H1 (cell line): ENCODE data around the gene PAQR8. TPM values are rescaled to one million over a fixed set of nuclear protein-coding genes. Genes with fewer than 3 reads are reported as not detected.

Experiments
- CTCF ChIA-PET: fragments of 300-600 bp; sonication (Branson Sonifier 250); formaldehyde crosslinking; loops from one replicate; lab custom pipeline; 2021; ENCODE audit not compliant: partially characterized antibody; lab: Charles Lee
- POLR2A ChIA-PET: fragments of 300-600 bp; sonication (Branson Sonifier 250); formaldehyde crosslinking; loops from one replicate; lab custom pipeline; 2021; ENCODE audit warnings: inconsistent platforms; ENCODE audit not compliant: partially characterized antibody; lab: Charles Lee
- DNase-seq, 2 experiments: peaks; one replicate each; pipeline versions ENCODE4 v3.0.0 to v3.0.0-alpha.2; 2010 to 2022; ENCODE audit warnings: low spot score in 2 of 2, low read depth in 1 of 2, mixed read lengths in 1 of 2
- FAIRE-seq: peaks from 2 replicates; lab custom pipeline; 2011; peaks lifted over from hg19 to GRCh38; lab: Jason Lieb, UNC
- H2AFZ ChIP-seq: 2 replicates; pipeline ENCODE4 v1.8.1; 2012; ENCODE audit warnings: low read length, inconsistent platforms
- H2AK5ac ChIP-seq: 2 replicates; pipeline ENCODE4 v1.6.1; 2013; ENCODE audit warnings: low read depth, low read length
- H2BK120ac ChIP-seq: replicated peaks from 2 replicates; pipeline ENCODE3; 2013; ENCODE audit warnings: low read depth, low read length, inconsistent platforms
- H2BK12ac ChIP-seq: 2 replicates; pipeline ENCODE4 v1.6.1; 2013; ENCODE audit warnings: low read depth, low read length
- H2BK15ac ChIP-seq: 2 replicates; pipeline ENCODE4 v1.6.1; 2013; ENCODE audit warnings: low read length
- H2BK20ac ChIP-seq: 2 replicates; pipeline ENCODE4 v1.6.1; 2013; ENCODE audit warnings: low read length
- H2BK5ac ChIP-seq: 2 replicates; pipeline ENCODE4 v1.6.1; 2013; ENCODE audit warnings: low read depth, low read length
- H3K14ac ChIP-seq: 2 replicates; pipeline ENCODE4 v1.6.1; 2013; ENCODE audit warnings: inconsistent platforms; ENCODE audit not compliant: insufficient read length
- H3K18ac ChIP-seq: 2 replicates; pipeline ENCODE4 v1.6.1; 2013; ENCODE audit warnings: low read length; ENCODE audit errors: extremely low read depth
- H3K23ac ChIP-seq: 2 replicates; pipeline ENCODE4 v1.6.1; 2013; ENCODE audit warnings: inconsistent platforms; ENCODE audit not compliant: insufficient read length
- H3K23me2 ChIP-seq: 2 replicates; pipeline ENCODE4 v1.6.1; 2013; ENCODE audit warnings: low read depth, low read length
- H3K27ac ChIP-seq: 2 replicates; pipeline ENCODE4 v1.6.1; 2011; ENCODE audit warnings: low read depth, low read length, inconsistent platforms
- H3K27me3 ChIP-seq, 4 experiments: replicated peaks in 1 of 4; 1 replicate in 1 of 4; 2 replicates in 3 of 4; pipeline versions ENCODE4 v1.6.1 to v1.8.1; 2011 to 2013; ENCODE audit warnings: low read length in 3 of 4, mild to moderate bottlenecking in 3 of 4, inconsistent platforms in 2 of 4, mixed read lengths in 2 of 4, moderate library complexity in 1 of 4; ENCODE audit not compliant: control insufficient read depth in 3 of 4, insufficient read depth in 3 of 4; ENCODE audit errors: extremely low read depth in 1 of 4
- H3K36me3 ChIP-seq, 4 experiments: 2 replicates each; pipeline versions ENCODE4 v1.6.1 to v1.8.1; 2011 to 2013; ENCODE audit warnings: mild to moderate bottlenecking in 4 of 4, low read length in 3 of 4, moderate library complexity in 2 of 4, control low read depth in 1 of 4, inconsistent platforms in 1 of 4; ENCODE audit not compliant: insufficient read depth in 4 of 4, control insufficient read depth in 2 of 4
- H3K4ac ChIP-seq: replicated peaks from 2 replicates; pipeline ENCODE3; 2013; ENCODE audit warnings: low read length, low read depth, mixed read lengths, inconsistent platforms; ENCODE audit not compliant: insufficient read length
- H3K4me1 ChIP-seq, 4 experiments: replicated peaks in 1 of 4; 1 replicate in 1 of 4; 2 replicates in 3 of 4; pipeline versions ENCODE4 v1.6.1 to v1.8.1; 2011 to 2013; ENCODE audit warnings: low read length in 3 of 4, inconsistent platforms in 2 of 4, mixed read lengths in 1 of 4; ENCODE audit not compliant: insufficient read depth in 4 of 4, control insufficient read depth in 3 of 4
- H3K4me2 ChIP-seq, 2 experiments: 2 replicates each; pipeline versions ENCODE4 v1.6.1 to v1.8.1; 2011 to 2013; ENCODE audit warnings: low read depth in 2 of 2, low read length in 2 of 2, control low read depth in 1 of 2, inconsistent platforms in 1 of 2, mild to moderate bottlenecking in 1 of 2; ENCODE audit not compliant: insufficient read depth in 1 of 2
- H3K4me3 ChIP-seq, 4 experiments: fragments of 200-600, 300-600 bp in 1 of 4; sonication (generic), shearing (Covaris generic), sonication (Bioruptor Twin) in 1 of 4; 2 replicates each; pipeline versions ENCODE4 v1.5.1 to v1.8.1; 2011 to 2016; ENCODE audit warnings: low read length in 4 of 4, low read depth in 3 of 4, control low read depth in 2 of 4, inconsistent platforms in 2 of 4, mild to moderate bottlenecking in 2 of 4, mixed read lengths in 1 of 4, moderate library complexity in 1 of 4; ENCODE audit not compliant: insufficient read depth in 2 of 4; ENCODE audit errors: extremely low read depth in 1 of 4
- H3K56ac ChIP-seq: replicated peaks from 2 replicates; pipeline ENCODE3; 2013; ENCODE audit warnings: low read depth, mild to moderate bottlenecking, mixed read lengths, low read length, inconsistent platforms; ENCODE audit not compliant: insufficient read length
- H3K79me1 ChIP-seq: 2 replicates; pipeline ENCODE4 v1.6.1; 2013; ENCODE audit warnings: low read depth, low read length, control low read depth
- H3K79me2 ChIP-seq, 2 experiments: 2 replicates each; pipeline versions ENCODE4 v1.6.1 to v1.8.1; 2012 to 2013; ENCODE audit warnings: low read length in 2 of 2, mild to moderate bottlenecking in 2 of 2, inconsistent platforms in 1 of 2; ENCODE audit not compliant: insufficient read depth in 2 of 2, control insufficient read depth in 1 of 2
- H3K9ac ChIP-seq, 4 experiments: replicated peaks in 1 of 4; 1 replicate in 1 of 4; 2 replicates in 3 of 4; pipeline versions ENCODE4 v1.6.1 to v1.8.1; 2011 to 2013; ENCODE audit warnings: low read depth in 3 of 4, low read length in 3 of 4, control low read depth in 2 of 4, mild to moderate bottlenecking in 2 of 4, moderate library complexity in 2 of 4, inconsistent platforms in 1 of 4; ENCODE audit errors: extremely low read depth in 1 of 4
- H3K9me3 ChIP-seq, 2 experiments: 2 replicates each; pipeline versions ENCODE4 v1.6.1 to v1.8.1; 2012 to 2013; ENCODE audit warnings: mild to moderate bottlenecking in 2 of 2, moderate library complexity in 2 of 2, control low read depth in 1 of 2, inconsistent platforms in 1 of 2, low read depth in 1 of 2, low read length in 1 of 2, mixed read lengths in 1 of 2; ENCODE audit not compliant: insufficient read depth in 2 of 2
- H4K20me1 ChIP-seq, 2 experiments: replicated peaks in 1 of 2; 2 replicates each; pipeline versions ENCODE3 to v1.8.1; 2011 to 2013; ENCODE audit warnings: inconsistent platforms in 2 of 2, low read length in 2 of 2, mild to moderate bottlenecking in 1 of 2; ENCODE audit not compliant: insufficient read depth in 2 of 2, control insufficient read depth in 1 of 2
- H4K5ac ChIP-seq: 2 replicates; pipeline ENCODE4 v1.6.1; 2013; ENCODE audit warnings: low read length, low read depth, mixed read lengths, inconsistent platforms; ENCODE audit not compliant: insufficient read length
- H4K8ac ChIP-seq: 2 replicates; pipeline ENCODE4 v1.8.0; 2013; ENCODE audit warnings: mild to moderate bottlenecking, moderate library complexity, low read length, inconsistent platforms; ENCODE audit not compliant: insufficient read depth; ENCODE audit errors: extremely low read depth
- H4K91ac ChIP-seq: replicated peaks from 2 replicates; pipeline ENCODE3; 2013; ENCODE audit warnings: low read length, mixed read lengths, inconsistent platforms; ENCODE audit not compliant: insufficient read length
- SAP30 ChIP-seq: fragments of 300-600 bp; sonication (generic); IDR thresholded peaks from 2 replicates; pipeline ENCODE4 v1.7.1; 2012; ENCODE audit warnings: low read length, moderate library complexity, mild to moderate bottlenecking, inconsistent platforms; ENCODE audit not compliant: insufficient read depth, insufficient replicate concordance
- WGBS, 2 experiments: shearing (Covaris generic) in 1 of 2; methylation state at CpG; one replicate each; pipeline versions ENCODE4 v1.1.6 to v1.1.7; 2013 to 2015; ENCODE audit warnings: low lambda C conversion rate in 2 of 2, mixed read lengths in 2 of 2, inconsistent platforms in 1 of 2, low coverage in 1 of 2, missing lambda C conversion rate in 1 of 2; ENCODE audit not compliant: insufficient replicate concordance in 2 of 2, insufficient coverage in 1 of 2, insufficient read length in 1 of 2; ENCODE audit errors: extremely low coverage in 1 of 2, missing lambda C conversion rate in 1 of 2; 5-methylcytosine and 5-hydroxymethylcytosine counted together
- polyA plus RNA-seq, 7 experiments: library from polyadenylated mRNA; depleted of rRNA in 3 of 7; stranded (reverse) in 5 of 7; unstranded in 2 of 7; fragments of >200 nt in 5 of 7; fragments of 200-250 nt in 2 of 7; gene quantifications; 1 replicate in 5 of 7; 2 replicates in 1 of 7; 4 replicates in 1 of 7; pipeline versions ENCODE4 v1.2.1 to v1.2.3, GENCODE V29; 2011 to 2013; ENCODE audit warnings: missing spikeins in 2 of 7, mixed read lengths in 2 of 7
- total RNA-seq: library from RNA; stranded (reverse); fragmentation: NEBNext Ultra II Directional; extraction: Animal tissue kit (Norgen Biotek cat#: 25700); gene quantifications from 2 replicates; pipeline ENCODE4 v1.2.1, GENCODE V29; 2021

The PAQR8 gene
- total and polyA plus RNA-seq, 2 of the 8 experiments (the other 6 are each of a cell fraction or from before 2014, with no cell fraction given): 7.6 to 9.6 TPM

DNA sequence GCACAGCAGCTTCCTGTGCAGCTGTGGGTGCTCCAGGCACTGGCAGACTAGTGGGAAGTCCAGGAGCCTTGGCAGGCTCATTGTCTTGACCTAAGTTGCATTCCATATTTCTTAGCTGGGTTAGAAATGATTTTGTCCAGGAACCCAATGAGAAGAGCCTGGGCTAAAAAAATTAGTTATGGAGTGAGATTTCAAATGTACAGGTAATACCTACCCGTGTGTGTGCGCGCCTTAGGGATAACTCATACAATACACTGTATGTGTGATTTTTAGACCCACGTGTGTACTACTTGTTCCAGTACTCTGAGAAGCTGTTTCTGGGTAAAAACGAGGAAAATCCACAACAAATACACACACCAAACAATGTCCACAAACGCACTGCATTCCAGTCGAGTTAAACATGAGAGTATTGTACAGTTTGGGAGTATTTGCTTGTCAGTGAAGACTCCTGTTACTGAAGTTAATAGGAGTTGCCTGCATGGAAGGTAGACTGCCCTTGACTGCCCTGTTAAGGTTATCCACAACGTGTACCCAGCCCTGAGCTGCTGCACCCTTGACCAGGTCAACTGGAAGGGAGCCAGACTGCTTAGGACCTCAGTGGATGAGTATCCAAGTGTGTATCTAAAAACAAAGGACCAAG lies 1.4 kb downstream of the PAQR8 start:
- no peak overlapping the region for H2BK20ac ChIP-seq
- no peak overlapping the region; a peak in 1 of 7 replicates for H3K9ac ChIP-seq
- H2BK15ac ChIP-seq: no peak overlapping the region
- ChIA-PET POLR2A (interaction anchor here (1.5 kb wide), 1 partner anchor 79 kb away, joined by 11 read pairs; the partner anchor contains the start of gene MCM3), CTCF (interaction anchor here (0.6 to 2.0 kb wide), 6 partner anchors 16 to 80 kb away, joined by 3 to 5 read pairs (median 3); partner anchors contain the start of gene MCM3)
- H2BK12ac ChIP-seq: no peak overlapping the region
- peaks cover 0 to 11% (median 2%) of the 10 kb centered on the region in 4 experiments; a peak in 5 of 7 replicates for H3K27me3 ChIP-seq
- no peaks in the 10 kb centered on the region for H3K9me3 ChIP-seq
- H2BK120ac ChIP-seq: no peak overlapping the region
- no peak overlapping the region for H4K91ac ChIP-seq
- no peak overlapping the region for H3K27ac ChIP-seq
- H3K4me1 ChIP-seq: peaks cover 2 to 12% (median 10%) of the 10 kb centered on the region in 4 experiments
- H4K5ac ChIP-seq: no peak overlapping the region
- no peaks in the 10 kb centered on the region for H3K36me3 ChIP-seq
- peaks cover 0 to 4% of the 10 kb centered on the region in 2 experiments for H4K20me1 ChIP-seq
- 80% methylated on average over 8 of the region's 8 CpGs; no CpG with 5 or more reads in 1 of the 2 experiments for WGBS, 2 experiments
- no peak overlapping the region; the same call in 1 of the 2 replicates for H2AFZ ChIP-seq
- peak overlapping the region; percentile 92 to 93 for H3K4me2 ChIP-seq
- H4K8ac ChIP-seq: 0 out of 2 replicates have a peak overlapping the region, but pooled peaks have one; percentile 17
- H2BK5ac ChIP-seq: no peak overlapping the region
- H3K79me1 ChIP-seq: no peaks in the 10 kb centered on the region
- H3K4me3 ChIP-seq: peak overlapping the region; percentile 85 to 98 (median 86)
- H3K79me2 ChIP-seq: peaks cover 0 to 8% of the 10 kb centered on the region in 2 experiments; a peak in 1 of 4 replicates
- no peak overlapping the region for H3K4ac ChIP-seq
- H3K18ac ChIP-seq: no peak overlapping the region
- FAIRE-seq: no peak
- H2AK5ac ChIP-seq: no peak overlapping the region
- no peak for DNase-seq
- no peak overlapping the region for H3K56ac ChIP-seq
- no peak overlapping the region for H3K23ac ChIP-seq
- H3K14ac ChIP-seq: no peak overlapping the region
- H3K23me2 ChIP-seq: peaks cover 9% of the 10 kb centered on the region; the same call in 1 of the 2 replicates
- no peak for TF ChIP-seq SAP30
